IMR-90 (cell line): ENCODE measurements around the gene CDH13.

Source experiments
- CHD1 ChIP-seq: IDR thresholded peaks from 2 replicates; pipeline ENCODE4 v1.6.1; 2012; ENCODE audit warnings: low read depth, low read length, improper control_type of control experiment
- CTCF ChIP-seq: conservative IDR thresholded peaks from 2 replicates; pipeline ENCODE4 v1.5.1; 2012; ENCODE audit warnings: mild to moderate bottlenecking, low read depth, low read length, improper control_type of control experiment
- MAFK ChIP-seq: IDR thresholded peaks from 2 replicates; pipeline ENCODE4 v1.6.1; 2012; ENCODE audit warnings: low read depth, low read length, improper control_type of control experiment
- NFE2L2 ChIP-seq: fragments of 150-350 bp; IDR thresholded peaks from 2 replicates; pipeline ENCODE4 v1.6.1; 2016; ENCODE audit warnings: low read depth, mild to moderate bottlenecking, low read length

DNA sequence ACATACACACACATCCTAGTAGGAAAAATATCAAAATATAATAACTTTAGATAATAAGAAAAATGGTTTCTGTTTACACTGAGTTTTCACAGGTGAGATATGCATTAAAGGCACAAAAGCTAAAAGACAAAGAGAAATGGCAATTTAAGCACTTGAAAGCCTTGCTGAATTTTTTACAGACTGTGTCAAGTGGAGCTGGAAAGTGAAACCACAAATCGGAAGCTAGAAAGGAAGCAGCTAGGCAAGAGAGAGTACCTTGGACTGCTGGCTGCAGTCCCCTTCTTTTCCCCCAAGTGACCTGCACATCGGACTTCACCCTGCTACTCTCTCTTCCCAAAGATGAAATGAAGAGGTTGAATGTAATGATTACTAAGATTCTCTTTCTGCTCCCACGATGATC is 135.1 kb downstream of the CDH13 start:
- TF ChIP-seq NFE2L2 (no peak), MAFK (no peak), CTCF (no peak), CHD1 (no peak)
